Measurements from ENCODE around the gene PWP1.

PWP1 gene

GRCh38 chr12:107760809-107761501, 75.4 kb downstream of the PWP1 start, which contains the start of gene PRDM4:
Gene PRDM4, minus strand, starts transcription at chr12:107761137. Its CDS starts 622 bp downstream, at chr12:107760515.
- TF ChIP-seq SPI1 (IDR thresholded peaks at IDR 0.05; ENCODE audit: low read depth, low read length): no peak
- TF ChIP-seq POLR2AphosphoS5 (IDR thresholded peaks at IDR 0.05; ENCODE audit: low read depth, low read length): peak; percentile 65; the same call in 1 of the 2 replicates
- no peak for TF ChIP-seq PAX5 (IDR thresholded peaks at IDR 0.05; ENCODE audit: insufficient read depth, low read length, severe bottlenecking)
- peak; percentile 84 for TF ChIP-seq POLR2A (IDR thresholded peaks at IDR 0.05; ENCODE audit: low read depth, low read length)
- TF ChIP-seq POU2F2 (IDR thresholded peaks at IDR 0.05; ENCODE audit: low read depth, low read length): no peak; the same call in 1 of the 2 replicates
- TF ChIP-seq TAF1 (IDR thresholded peaks at IDR 0.05; ENCODE audit: low read depth, low read length): no peak
- FAIRE-seq (peak; percentile 95), DNase-seq (ENCODE audit: insufficient read length, low spot score) (peak; percentile 92)

GRCh38 chr12:107761502-107761904, 75.9 kb downstream of the PWP1 start:
- TF ChIP-seq POLR2AphosphoS5 (IDR thresholded peaks at IDR 0.05; ENCODE audit: low read depth, low read length): no peak
- no peak for TF ChIP-seq PAX5 (IDR thresholded peaks at IDR 0.05; ENCODE audit: insufficient read depth, low read length, severe bottlenecking)
- no peak for TF ChIP-seq SPI1 (IDR thresholded peaks at IDR 0.05; ENCODE audit: low read depth, low read length)
- no peak for TF ChIP-seq POU2F2 (IDR thresholded peaks at IDR 0.05; ENCODE audit: low read depth, low read length)
- TF ChIP-seq POLR2A (IDR thresholded peaks at IDR 0.05; ENCODE audit: low read depth, low read length): no peak
- no peak for TF ChIP-seq TAF1 (IDR thresholded peaks at IDR 0.05; ENCODE audit: low read depth, low read length)
- DNase-seq (ENCODE audit: insufficient read length, low spot score) (no peak), FAIRE-seq (no peak)

All from GM12891 (cell line).